ENCODE data around the gene GAS5.
"Not testable (repeated sequence)": the region's sequence is repeated elsewhere in the genome, so short reads cannot be mapped to it uniquely, and the experiment has no call there.

GAS5 gene

GRCh38 chr1:173870252-173871075 lies 2.7 kb upstream of the GAS5 start:
- in situ Hi-C loops (cut with HindIII; ENCODE audit: low sequenced_read_pairs), result no loop called here

GRCh38 chr1:173869021-173869359 lies 1.2 kb upstream of the GAS5 start:
- in situ Hi-C loops (cut with HindIII; ENCODE audit: low sequenced_read_pairs), result no loop called here

- in situ Hi-C loops (cut with HindIII; ENCODE audit: low sequenced_read_pairs), result no loop called here
These were observed 654 bp upstream of the GAS5 start, which contains the start of gene ZBTB37 for GRCh38 chr1:173868266-173869020. Gene ZBTB37, plus strand, starts transcription at chr1:173868380. Its CDS starts 1,846 bp downstream, at chr1:173870226.

- in situ Hi-C loops (cut with HindIII; ENCODE audit: low sequenced_read_pairs), result no loop called here
These were observed 542 bp downstream of the GAS5 start for GRCh38 chr1:173867141-173867752.

- in situ Hi-C loops (cut with HindIII; ENCODE audit: low sequenced_read_pairs), result no loop called here
These were observed 1.2 kb downstream of the GAS5 start for GRCh38 chr1:173866413-173867115.

- in situ Hi-C loops (cut with HindIII; ENCODE audit: low sequenced_read_pairs), result no loop called here
These were observed 2.2 kb downstream of the GAS5 start for GRCh38 chr1:173865468-173866164.

GRCh38 chr1:173864179-173864867 lies 3.5 kb downstream of the GAS5 start:
- in situ Hi-C loops (cut with HindIII; ENCODE audit: low sequenced_read_pairs), result no loop called here

- in situ Hi-C loops (cut with HindIII; ENCODE audit: low sequenced_read_pairs), result no loop called here
These were observed 4.3 kb downstream of the GAS5 start for GRCh38 chr1:173863224-173864161.

GRCh38 chr1:173862769-173863223 lies 5.0 kb downstream of the GAS5 start:
- in situ Hi-C loops (cut with HindIII; ENCODE audit: low sequenced_read_pairs), result no loop called here

- in situ Hi-C loops (cut with HindIII; ENCODE audit: low sequenced_read_pairs), result not testable (repeated sequence)
These were observed 5.5 kb downstream of the GAS5 start for GRCh38 chr1:173862146-173862768.

- in situ Hi-C loops (cut with HindIII; ENCODE audit: low sequenced_read_pairs), result no loop called here
These were observed 6.1 kb downstream of the GAS5 start for GRCh38 chr1:173861731-173862145.

- in situ Hi-C loops (cut with HindIII; ENCODE audit: low sequenced_read_pairs), result no loop called here
These were observed 7.7 kb downstream of the GAS5 start for GRCh38 chr1:173860065-173860464.

- in situ Hi-C loops (cut with HindIII; ENCODE audit: low sequenced_read_pairs), result not testable (repeated sequence)
These were observed 8.2 kb downstream of the GAS5 start for GRCh38 chr1:173859547-173859946.

- in situ Hi-C loops (cut with HindIII; ENCODE audit: low sequenced_read_pairs), result no loop called here
These were observed 10.3 kb downstream of the GAS5 start for GRCh38 chr1:173857363-173857917.

GRCh38 chr1:173856903-173857302 lies 10.9 kb downstream of the GAS5 start:
- in situ Hi-C loops (cut with HindIII; ENCODE audit: low sequenced_read_pairs), result no loop called here

- in situ Hi-C loops (cut with HindIII; ENCODE audit: low sequenced_read_pairs), result no loop called here
These were observed 11.8 kb downstream of the GAS5 start for GRCh38 chr1:173856014-173856413.

- in situ Hi-C loops (cut with HindIII; ENCODE audit: low sequenced_read_pairs), result no loop called here
These were observed 14.7 kb downstream of the GAS5 start for GRCh38 chr1:173853074-173853473.

- in situ Hi-C loops (cut with HindIII; ENCODE audit: low sequenced_read_pairs), result no loop called here
These were observed 15.7 kb downstream of the GAS5 start for GRCh38 chr1:173852105-173852504.
